SK-N-SH treated with all-trans-retinoic acid at 6 μM for 48 hours (cell line): ENCODE measurements around the gene RPS23.

Source experiments
- ATAC-seq: fragments of 200-7000 bp; cut with Tn5 transposase; 3 replicates; pipeline ENCODE4 v1.9.1; 2020; ENCODE audit warnings: mild to moderate bottlenecking, moderate library complexity
- ARNTL ChIP-seq: fragments of 450-650 bp; formaldehyde crosslinking; IDR thresholded peaks from 2 replicates; pipeline ENCODE4 v1.5.0; 2020; ENCODE audit warnings: low read depth, mild to moderate bottlenecking, moderate library complexity, borderline replicate concordance
- BACH2 ChIP-seq: fragments of 250-450 bp; sonication (Bioruptor Pico); IDR thresholded peaks from 2 replicates; pipeline ENCODE4 v1.9.0; 2021; ENCODE audit warnings: mild to moderate bottlenecking, borderline replicate concordance
- CSDC2 ChIP-seq: fragments of 250-450 bp; sonication (Bioruptor Pico); IDR thresholded peaks from 2 replicates; pipeline ENCODE4 v1.5.0; 2020; ENCODE audit warnings: mild to moderate bottlenecking, moderate library complexity
- GLIS3 ChIP-seq: fragments of 250-450 bp; sonication (Bioruptor Pico); IDR thresholded peaks from 2 replicates; pipeline ENCODE4 v1.5.0; 2020; ENCODE audit warnings: mild to moderate bottlenecking, moderate library complexity
- ISL1 ChIP-seq: fragments of 250-450 bp; sonication (Bioruptor Pico); IDR thresholded peaks from 2 replicates; pipeline ENCODE4 v2.1.2; 2022; ENCODE audit warnings: mild to moderate bottlenecking, moderate library complexity
- OSR1 ChIP-seq: fragments of 250-450 bp; sonication (Bioruptor Pico); IDR thresholded peaks from 2 replicates; pipeline ENCODE4 v1.8.0; 2022; ENCODE audit warnings: moderate library complexity, mild to moderate bottlenecking, inconsistent platforms
- POU6F1 ChIP-seq: fragments of 250-450 bp; sonication (Bioruptor Pico); IDR thresholded peaks from 2 replicates; pipeline ENCODE4 v1.8.0; 2021; ENCODE audit warnings: low read depth, mild to moderate bottlenecking, moderate library complexity, borderline replicate concordance
- RARB ChIP-seq: fragments of 250-450 bp; sonication (Bioruptor Pico); IDR thresholded peaks from 2 replicates; pipeline ENCODE4 v1.8.0; 2021; ENCODE audit warnings: mild to moderate bottlenecking, moderate library complexity
- SNAI2 ChIP-seq: fragments of 250-450 bp; sonication (Bioruptor Pico); IDR thresholded peaks from 2 replicates; pipeline ENCODE4 v1.5.0; 2020; ENCODE audit warnings: mild to moderate bottlenecking, moderate library complexity
- TCF4 ChIP-seq: fragments of 250-450 bp; sonication (Bioruptor Pico); IDR thresholded peaks from 2 replicates; pipeline ENCODE4 v1.8.0; 2021; ENCODE audit warnings: mild to moderate bottlenecking, moderate library complexity, borderline replicate concordance
- TOX ChIP-seq: fragments of 250-450 bp; sonication (Bioruptor Pico); IDR thresholded peaks from 2 replicates; pipeline ENCODE4 v1.8.0; 2021; ENCODE audit warnings: mild to moderate bottlenecking, moderate library complexity, borderline replicate concordance
- ZC3H10 ChIP-seq: fragments of 250-450 bp; sonication (Bioruptor Pico); IDR thresholded peaks from 2 replicates; pipeline ENCODE4 v1.5.1; 2021; ENCODE audit warnings: mild to moderate bottlenecking, moderate library complexity
- ZFP3 ChIP-seq: fragments of 250-450 bp; sonication (Bioruptor Pico); IDR thresholded peaks from 2 replicates; pipeline ENCODE4 v1.5.0; 2020; ENCODE audit warnings: mild to moderate bottlenecking, moderate library complexity
- ZFP30 ChIP-seq: fragments of 450-650 bp; formaldehyde crosslinking; IDR thresholded peaks from 2 replicates; pipeline ENCODE4 v1.5.0; 2022; ENCODE audit warnings: mild to moderate bottlenecking, moderate library complexity
- ZNF565 ChIP-seq: fragments of 450-650 bp; formaldehyde crosslinking; conservative IDR thresholded peaks from 2 replicates; pipeline ENCODE4 v1.5.0; 2020; ENCODE audit warnings: low read depth, mild to moderate bottlenecking, moderate library complexity
- ZNF70 ChIP-seq: fragments of 450-650 bp; formaldehyde crosslinking; IDR thresholded peaks from 2 replicates; pipeline ENCODE4 v1.5.0; 2020; ENCODE audit warnings: mild to moderate bottlenecking, moderate library complexity
- ZNF8 ChIP-seq: fragments of 450-650 bp; formaldehyde crosslinking; IDR thresholded peaks from 2 replicates; pipeline ENCODE4 v1.5.0; 2020; ENCODE audit warnings: mild to moderate bottlenecking, moderate library complexity
- TF ChIP-seq, protein P1 (sequence below): fragments of 250-450 bp; sonication (Bioruptor Pico); IDR thresholded peaks from 2 replicates; pipeline ENCODE4 v1.5.0; 2020; ENCODE audit warnings: mild to moderate bottlenecking, moderate library complexity
- TF ChIP-seq, protein P2 (sequence below): fragments of 250-450 bp; sonication (Bioruptor Pico); IDR thresholded peaks from 2 replicates; pipeline ENCODE4 v1.8.0; 2020; ENCODE audit warnings: mild to moderate bottlenecking, moderate library complexity, borderline replicate concordance
- TF ChIP-seq, protein P3 (sequence below): fragments of 250-450 bp; sonication (Bioruptor Pico); IDR thresholded peaks from 2 replicates; pipeline ENCODE4 v1.5.1; 2020; ENCODE audit warnings: low read depth, mild to moderate bottlenecking, moderate library complexity
- TF ChIP-seq, protein P4 (sequence below): fragments of 250-450 bp; sonication (Bioruptor Pico); IDR thresholded peaks from 2 replicates; pipeline ENCODE4 v1.5.1; 2021; ENCODE audit warnings: mild to moderate bottlenecking, moderate library complexity

The RPS23 gene

DNA sequence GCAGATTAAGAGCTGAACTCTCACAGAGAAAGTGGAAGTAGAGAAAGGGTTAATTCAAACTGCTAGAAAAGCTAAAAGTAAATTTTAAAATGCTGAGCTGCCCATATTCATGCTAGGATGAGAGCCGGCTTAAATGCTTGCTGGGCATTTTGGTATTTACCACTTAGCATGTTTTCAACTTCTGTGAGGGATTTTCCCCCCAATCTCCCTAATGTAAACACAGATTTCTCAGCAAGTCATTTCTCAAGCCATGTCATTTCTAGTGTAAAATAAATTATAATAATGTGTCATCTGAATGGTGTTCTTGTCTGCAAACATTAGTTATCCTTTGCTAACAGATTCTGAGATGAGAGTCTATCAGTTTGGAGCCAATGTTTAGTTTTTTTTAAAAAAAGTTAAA, 22.3 kb downstream of the RPS23 start:
- no peak for ATAC-seq
- no peak for TF ChIP-seq OSR1
- no peak for TF ChIP-seq ZNF8 (CRISPR knock-in tag)
- no peak for TF ChIP-seq SNAI2 (CRISPR knock-in tag)
- no peak for TF ChIP-seq TCF4 (CRISPR knock-in tag)
- TF ChIP-seq TOX (CRISPR knock-in tag) = no peak
- no peak for TF ChIP-seq BACH2
- TF ChIP-seq, protein P1, sequence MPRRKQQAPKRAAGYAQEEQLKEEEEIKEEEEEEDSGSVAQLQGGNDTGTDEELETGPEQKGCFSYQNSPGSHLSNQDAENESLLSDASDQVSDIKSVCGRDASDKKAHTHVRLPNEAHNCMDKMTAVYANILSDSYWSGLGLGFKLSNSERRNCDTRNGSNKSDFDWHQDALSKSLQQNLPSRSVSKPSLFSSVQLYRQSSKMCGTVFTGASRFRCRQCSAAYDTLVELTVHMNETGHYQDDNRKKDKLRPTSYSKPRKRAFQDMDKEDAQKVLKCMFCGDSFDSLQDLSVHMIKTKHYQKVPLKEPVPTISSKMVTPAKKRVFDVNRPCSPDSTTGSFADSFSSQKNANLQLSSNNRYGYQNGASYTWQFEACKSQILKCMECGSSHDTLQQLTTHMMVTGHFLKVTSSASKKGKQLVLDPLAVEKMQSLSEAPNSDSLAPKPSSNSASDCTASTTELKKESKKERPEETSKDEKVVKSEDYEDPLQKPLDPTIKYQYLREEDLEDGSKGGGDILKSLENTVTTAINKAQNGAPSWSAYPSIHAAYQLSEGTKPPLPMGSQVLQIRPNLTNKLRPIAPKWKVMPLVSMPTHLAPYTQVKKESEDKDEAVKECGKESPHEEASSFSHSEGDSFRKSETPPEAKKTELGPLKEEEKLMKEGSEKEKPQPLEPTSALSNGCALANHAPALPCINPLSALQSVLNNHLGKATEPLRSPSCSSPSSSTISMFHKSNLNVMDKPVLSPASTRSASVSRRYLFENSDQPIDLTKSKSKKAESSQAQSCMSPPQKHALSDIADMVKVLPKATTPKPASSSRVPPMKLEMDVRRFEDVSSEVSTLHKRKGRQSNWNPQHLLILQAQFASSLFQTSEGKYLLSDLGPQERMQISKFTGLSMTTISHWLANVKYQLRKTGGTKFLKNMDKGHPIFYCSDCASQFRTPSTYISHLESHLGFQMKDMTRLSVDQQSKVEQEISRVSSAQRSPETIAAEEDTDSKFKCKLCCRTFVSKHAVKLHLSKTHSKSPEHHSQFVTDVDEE (CRISPR knock-in tag) = no peak
- no peak for TF ChIP-seq ZNF565 (CRISPR knock-in tag)
- no peak for TF ChIP-seq POU6F1 (CRISPR knock-in tag)
- TF ChIP-seq ISL1 = no peak
- TF ChIP-seq ZFP3 (CRISPR knock-in tag) = no peak
- TF ChIP-seq, all 23 proteins: peak for 0

DNA sequence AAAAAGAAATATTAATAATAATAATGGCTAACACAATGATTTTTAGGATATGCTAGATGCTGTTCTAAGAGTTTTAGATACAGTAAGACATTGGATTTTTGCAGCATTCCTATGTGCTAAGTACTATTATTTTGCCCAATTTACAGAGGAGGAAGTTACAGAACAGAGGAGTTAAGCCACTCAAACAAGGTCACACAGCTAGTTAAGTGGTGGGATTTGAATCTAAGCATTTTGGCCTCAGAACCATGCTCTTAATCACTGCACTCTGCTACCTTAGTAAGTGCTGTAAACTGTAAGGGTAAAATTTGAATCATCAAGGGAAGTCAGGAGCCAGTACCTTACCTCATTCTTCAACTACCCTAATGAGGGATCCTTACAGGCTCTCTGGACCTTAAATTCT, 25.4 kb downstream of the RPS23 start:
- TF ChIP-seq, protein P1 (CRISPR knock-in tag) = no peak
- no peak for TF ChIP-seq GLIS3 (CRISPR knock-in tag)
- no peak for TF ChIP-seq CSDC2 (CRISPR knock-in tag)
- TF ChIP-seq ZNF70 (CRISPR knock-in tag) = no peak
- TF ChIP-seq SNAI2 (CRISPR knock-in tag) = no peak
- TF ChIP-seq, protein P2, sequence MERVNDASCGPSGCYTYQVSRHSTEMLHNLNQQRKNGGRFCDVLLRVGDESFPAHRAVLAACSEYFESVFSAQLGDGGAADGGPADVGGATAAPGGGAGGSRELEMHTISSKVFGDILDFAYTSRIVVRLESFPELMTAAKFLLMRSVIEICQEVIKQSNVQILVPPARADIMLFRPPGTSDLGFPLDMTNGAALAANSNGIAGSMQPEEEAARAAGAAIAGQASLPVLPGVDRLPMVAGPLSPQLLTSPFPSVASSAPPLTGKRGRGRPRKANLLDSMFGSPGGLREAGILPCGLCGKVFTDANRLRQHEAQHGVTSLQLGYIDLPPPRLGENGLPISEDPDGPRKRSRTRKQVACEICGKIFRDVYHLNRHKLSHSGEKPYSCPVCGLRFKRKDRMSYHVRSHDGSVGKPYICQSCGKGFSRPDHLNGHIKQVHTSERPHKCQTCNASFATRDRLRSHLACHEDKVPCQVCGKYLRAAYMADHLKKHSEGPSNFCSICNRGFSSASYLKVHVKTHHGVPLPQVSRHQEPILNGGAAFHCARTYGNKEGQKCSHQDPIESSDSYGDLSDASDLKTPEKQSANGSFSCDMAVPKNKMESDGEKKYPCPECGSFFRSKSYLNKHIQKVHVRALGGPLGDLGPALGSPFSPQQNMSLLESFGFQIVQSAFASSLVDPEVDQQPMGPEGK (CRISPR knock-in tag) = no peak
- TF ChIP-seq, protein P3, sequence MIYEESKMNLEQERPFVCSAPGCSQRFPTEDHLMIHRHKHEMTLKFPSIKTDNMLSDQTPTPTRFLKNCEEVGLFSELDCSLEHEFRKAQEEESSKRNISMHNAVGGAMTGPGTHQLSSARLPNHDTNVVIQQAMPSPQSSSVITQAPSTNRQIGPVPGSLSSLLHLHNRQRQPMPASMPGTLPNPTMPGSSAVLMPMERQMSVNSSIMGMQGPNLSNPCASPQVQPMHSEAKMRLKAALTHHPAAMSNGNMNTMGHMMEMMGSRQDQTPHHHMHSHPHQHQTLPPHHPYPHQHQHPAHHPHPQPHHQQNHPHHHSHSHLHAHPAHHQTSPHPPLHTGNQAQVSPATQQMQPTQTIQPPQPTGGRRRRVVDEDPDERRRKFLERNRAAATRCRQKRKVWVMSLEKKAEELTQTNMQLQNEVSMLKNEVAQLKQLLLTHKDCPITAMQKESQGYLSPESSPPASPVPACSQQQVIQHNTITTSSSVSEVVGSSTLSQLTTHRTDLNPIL (CRISPR knock-in tag) = no peak
- no peak for TF ChIP-seq ZNF565 (CRISPR knock-in tag)
- no peak for TF ChIP-seq BACH2
- TF ChIP-seq TOX (CRISPR knock-in tag) = no peak
- TF ChIP-seq ZFP30 (CRISPR knock-in tag) = no peak
- TF ChIP-seq RARB (CRISPR knock-in tag) = no peak
- TF ChIP-seq, protein P4, sequence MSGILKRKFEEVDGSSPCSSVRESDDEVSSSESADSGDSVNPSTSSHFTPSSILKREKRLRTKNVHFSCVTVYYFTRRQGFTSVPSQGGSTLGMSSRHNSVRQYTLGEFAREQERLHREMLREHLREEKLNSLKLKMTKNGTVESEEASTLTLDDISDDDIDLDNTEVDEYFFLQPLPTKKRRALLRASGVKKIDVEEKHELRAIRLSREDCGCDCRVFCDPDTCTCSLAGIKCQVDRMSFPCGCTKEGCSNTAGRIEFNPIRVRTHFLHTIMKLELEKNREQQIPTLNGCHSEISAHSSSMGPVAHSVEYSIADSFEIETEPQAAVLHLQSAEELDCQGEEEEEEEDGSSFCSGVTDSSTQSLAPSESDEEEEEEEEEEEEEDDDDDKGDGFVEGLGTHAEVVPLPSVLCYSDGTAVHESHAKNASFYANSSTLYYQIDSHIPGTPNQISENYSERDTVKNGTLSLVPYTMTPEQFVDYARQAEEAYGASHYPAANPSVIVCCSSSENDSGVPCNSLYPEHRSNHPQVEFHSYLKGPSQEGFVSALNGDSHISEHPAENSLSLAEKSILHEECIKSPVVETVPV (CRISPR knock-in tag) = no peak
- TF ChIP-seq ARNTL = no peak
- TF ChIP-seq ZC3H10 = no peak
- TF ChIP-seq OSR1 = no peak
- no peak for TF ChIP-seq ZFP3 (CRISPR knock-in tag)
- no peak for ATAC-seq
